ENCODE results near the gene GPX2.

Gene GPX2

GRCh38 chr14:64958743-64959142 is 16.2 kb upstream of the GPX2 start:
- Histone ChIP-seq H3K4me1 (ENCODE audit: control insufficient read depth, insufficient read depth, low read length, unreplicated experiment) (no peaks in the 10 kb centered on the region), H3K36me3 (ENCODE audit: insufficient read depth, low read length) (no peaks in the 10 kb centered on the region), H3K4me3 (ENCODE audit: low read depth, low read length) (no peak overlapping the region), H3K27ac (ENCODE audit: low read depth, low read length) (no peak overlapping the region), H2AFZ (ENCODE audit: low read length, unreplicated experiment) (no peak overlapping the region), H3K79me2 (ENCODE audit: control insufficient read depth, insufficient read depth, low read length, unreplicated experiment) (no peaks in the 10 kb centered on the region), H3K27me3 (ENCODE audit: insufficient read depth, low read length) (no peaks in the 10 kb centered on the region)

- Histone ChIP-seq H3K27ac (ENCODE audit: low read depth, low read length) (no peak overlapping the region), H3K4me1 (ENCODE audit: control insufficient read depth, insufficient read depth, low read length, unreplicated experiment) (no peaks in the 10 kb centered on the region), H3K79me2 (ENCODE audit: control insufficient read depth, insufficient read depth, low read length, unreplicated experiment) (no peaks in the 10 kb centered on the region), H3K36me3 (ENCODE audit: insufficient read depth, low read length) (no peaks in the 10 kb centered on the region), H3K27me3 (ENCODE audit: insufficient read depth, low read length) (no peaks in the 10 kb centered on the region), H3K4me3 (ENCODE audit: low read depth, low read length) (no peak overlapping the region), H2AFZ (ENCODE audit: low read length, unreplicated experiment) (no peak overlapping the region)
Measured at GRCh38 chr14:64958201-64958600, 15.7 kb upstream of the GPX2 start.

- Histone ChIP-seq H3K27me3 (ENCODE audit: insufficient read depth, low read length) (no peaks in the 10 kb centered on the region), H3K4me3 (ENCODE audit: low read depth, low read length) (no peak overlapping the region), H3K79me2 (ENCODE audit: control insufficient read depth, insufficient read depth, low read length, unreplicated experiment) (no peaks in the 10 kb centered on the region), H2AFZ (ENCODE audit: low read length, unreplicated experiment) (no peak overlapping the region), H3K36me3 (ENCODE audit: insufficient read depth, low read length) (no peaks in the 10 kb centered on the region), H3K4me1 (ENCODE audit: control insufficient read depth, insufficient read depth, low read length, unreplicated experiment) (no peaks in the 10 kb centered on the region), H3K27ac (ENCODE audit: low read depth, low read length) (no peak overlapping the region)
Measured at GRCh38 chr14:64956697-64957406, 14.3 kb upstream of the GPX2 start.

- Histone ChIP-seq H3K4me1 (ENCODE audit: control insufficient read depth, insufficient read depth, low read length, unreplicated experiment) (no peaks in the 10 kb centered on the region), H2AFZ (ENCODE audit: low read length, unreplicated experiment) (no peak overlapping the region), H3K36me3 (ENCODE audit: insufficient read depth, low read length) (no peaks in the 10 kb centered on the region), H3K27me3 (ENCODE audit: insufficient read depth, low read length) (no peaks in the 10 kb centered on the region), H3K79me2 (ENCODE audit: control insufficient read depth, insufficient read depth, low read length, unreplicated experiment) (no peaks in the 10 kb centered on the region), H3K27ac (ENCODE audit: low read depth, low read length) (no peak overlapping the region), H3K4me3 (ENCODE audit: low read depth, low read length) (no peak overlapping the region)
Measured at GRCh38 chr14:64955297-64955696, 12.8 kb upstream of the GPX2 start.

GRCh38 chr14:64954491-64955240 is 12.1 kb upstream of the GPX2 start:
- H3K27ac ChIP-seq (ENCODE audit: low read depth, low read length) = no peak overlapping the region
- no peaks in the 10 kb centered on the region for H3K79me2 ChIP-seq (ENCODE audit: control insufficient read depth, insufficient read depth, low read length, unreplicated experiment)
- H3K36me3 ChIP-seq (ENCODE audit: insufficient read depth, low read length) = no peaks in the 10 kb centered on the region
- no peak overlapping the region for H3K4me3 ChIP-seq (ENCODE audit: low read depth, low read length)
- H3K27me3 ChIP-seq (ENCODE audit: insufficient read depth, low read length) = no peaks in the 10 kb centered on the region
- H3K4me1 ChIP-seq (ENCODE audit: control insufficient read depth, insufficient read depth, low read length, unreplicated experiment) = no peaks in the 10 kb centered on the region
- no peak overlapping the region for H2AFZ ChIP-seq (ENCODE audit: low read length, unreplicated experiment)

- Histone ChIP-seq H3K36me3 (ENCODE audit: insufficient read depth, low read length) (no peaks in the 10 kb centered on the region), H3K27me3 (ENCODE audit: insufficient read depth, low read length) (no peaks in the 10 kb centered on the region), H3K79me2 (ENCODE audit: control insufficient read depth, insufficient read depth, low read length, unreplicated experiment) (no peaks in the 10 kb centered on the region), H3K4me3 (ENCODE audit: low read depth, low read length) (no peak overlapping the region), H3K4me1 (ENCODE audit: control insufficient read depth, insufficient read depth, low read length, unreplicated experiment) (no peaks in the 10 kb centered on the region), H3K27ac (ENCODE audit: low read depth, low read length) (no peak overlapping the region), H2AFZ (ENCODE audit: low read length, unreplicated experiment) (no peak overlapping the region)
Measured at GRCh38 chr14:64953661-64954060, 11.1 kb upstream of the GPX2 start.

- H3K4me3 ChIP-seq (ENCODE audit: low read depth, low read length) = no peak overlapping the region
- H3K36me3 ChIP-seq (ENCODE audit: insufficient read depth, low read length) = no peaks in the 10 kb centered on the region
- H3K27me3 ChIP-seq (ENCODE audit: insufficient read depth, low read length) = no peaks in the 10 kb centered on the region
- H3K27ac ChIP-seq (ENCODE audit: low read depth, low read length) = no peak overlapping the region
- H3K4me1 ChIP-seq (ENCODE audit: control insufficient read depth, insufficient read depth, low read length, unreplicated experiment) = no peaks in the 10 kb centered on the region
- H2AFZ ChIP-seq (ENCODE audit: low read length, unreplicated experiment) = no peak overlapping the region
- no peaks in the 10 kb centered on the region for H3K79me2 ChIP-seq (ENCODE audit: control insufficient read depth, insufficient read depth, low read length, unreplicated experiment)
Measured at GRCh38 chr14:64953310-64953654, 10.7 kb upstream of the GPX2 start.

GRCh38 chr14:64952598-64953309 is 10.2 kb upstream of the GPX2 start:
- no peak overlapping the region for H3K27ac ChIP-seq (ENCODE audit: low read depth, low read length)
- no peaks in the 10 kb centered on the region for H3K36me3 ChIP-seq (ENCODE audit: insufficient read depth, low read length)
- H3K79me2 ChIP-seq (ENCODE audit: control insufficient read depth, insufficient read depth, low read length, unreplicated experiment) = no peaks in the 10 kb centered on the region
- H3K4me3 ChIP-seq (ENCODE audit: low read depth, low read length) = no peak overlapping the region
- H3K27me3 ChIP-seq (ENCODE audit: insufficient read depth, low read length) = no peaks in the 10 kb centered on the region
- no peak overlapping the region for H2AFZ ChIP-seq (ENCODE audit: low read length, unreplicated experiment)
- H3K4me1 ChIP-seq (ENCODE audit: control insufficient read depth, insufficient read depth, low read length, unreplicated experiment) = no peaks in the 10 kb centered on the region

- H3K4me3 ChIP-seq (ENCODE audit: low read depth, low read length) = no peak overlapping the region
- H3K36me3 ChIP-seq (ENCODE audit: insufficient read depth, low read length) = no peaks in the 10 kb centered on the region
- no peaks in the 10 kb centered on the region for H3K27me3 ChIP-seq (ENCODE audit: insufficient read depth, low read length)
- no peaks in the 10 kb centered on the region for H3K79me2 ChIP-seq (ENCODE audit: control insufficient read depth, insufficient read depth, low read length, unreplicated experiment)
- H3K27ac ChIP-seq (ENCODE audit: low read depth, low read length) = no peak overlapping the region
- H3K4me1 ChIP-seq (ENCODE audit: control insufficient read depth, insufficient read depth, low read length, unreplicated experiment) = no peaks in the 10 kb centered on the region
- no peak overlapping the region for H2AFZ ChIP-seq (ENCODE audit: low read length, unreplicated experiment)
Measured at GRCh38 chr14:64951724-64952123, 9.2 kb upstream of the GPX2 start.

GRCh38 chr14:64951291-64951690 is 8.7 kb upstream of the GPX2 start:
- Histone ChIP-seq H3K4me1 (ENCODE audit: control insufficient read depth, insufficient read depth, low read length, unreplicated experiment) (no peaks in the 10 kb centered on the region), H3K36me3 (ENCODE audit: insufficient read depth, low read length) (no peaks in the 10 kb centered on the region), H3K4me3 (ENCODE audit: low read depth, low read length) (no peak overlapping the region)

GRCh38 chr14:64950889-64951288 is 8.3 kb upstream of the GPX2 start:
- Histone ChIP-seq H3K79me2 (ENCODE audit: control insufficient read depth, insufficient read depth, low read length, unreplicated experiment) (no peaks in the 10 kb centered on the region), H3K36me3 (ENCODE audit: insufficient read depth, low read length) (no peaks in the 10 kb centered on the region), H2AFZ (ENCODE audit: low read length, unreplicated experiment) (no peak overlapping the region), H3K4me3 (ENCODE audit: low read depth, low read length) (no peak overlapping the region), H3K27me3 (ENCODE audit: insufficient read depth, low read length) (no peaks in the 10 kb centered on the region), H3K27ac (ENCODE audit: low read depth, low read length) (no peak overlapping the region), H3K4me1 (ENCODE audit: control insufficient read depth, insufficient read depth, low read length, unreplicated experiment) (no peaks in the 10 kb centered on the region)

More at GRCh38 chr14:64951291-64951690, 8.7 kb upstream of the GPX2 start:
- no peak overlapping the region for H2AFZ ChIP-seq (ENCODE audit: low read length, unreplicated experiment)
- H3K27me3 ChIP-seq (ENCODE audit: insufficient read depth, low read length) = no peaks in the 10 kb centered on the region
- H3K79me2 ChIP-seq (ENCODE audit: control insufficient read depth, insufficient read depth, low read length, unreplicated experiment) = no peaks in the 10 kb centered on the region
- no peak overlapping the region for H3K27ac ChIP-seq (ENCODE audit: low read depth, low read length)

Measured in ACC112 (cell line).